Left lobe of liver (tissue), 2 donors: Measurements from ENCODE around the gene EFEMP1. TPM values are rescaled to one million over a fixed set of nuclear protein-coding genes. Genes with fewer than 3 reads are reported as not detected.
"Not testable (repeated sequence)": the region's sequence is repeated elsewhere in the genome, so short reads cannot be mapped to it uniquely, and the experiment has no call there.

Source experiments
- ATAC-seq: fragments of 200-7000 bp; cut with Tn5 transposase; one replicate; pipeline ENCODE4 v1.9.1; 2020; ENCODE audit warnings: mild to moderate bottlenecking, moderate library complexity
- DNase-seq: peaks from one replicate; pipeline ENCODE4 v3.0.0-alpha.2; 2020; ENCODE audit warnings: low spot score
- total RNA-seq: library from RNA; stranded (reverse); gene quantifications from one replicate; pipeline ENCODE4 v1.2.1, GENCODE V29; 2021
- donor health status: DM: no; HTN: no; CAD: no; lungs with moderate emphysema.
- donor health status: DM: no; HTN: yes; CAD: no.

Gene EFEMP1
- total RNA-seq, 1 donor from 2014 or later = 3.1 TPM

GRCh38 chr2:55837073-55837472 is 86.5 kb downstream of the EFEMP1 start:
- no peak for ATAC-seq
- DNase-seq = no peak

- not testable (repeated sequence) for ATAC-seq, DNase-seq
Observed at GRCh38 chr2:55831671-55832410, 91.7 kb downstream of the EFEMP1 start.

- no peak for ATAC-seq
- no peak for DNase-seq
Observed at GRCh38 chr2:55827855-55828254, 95.7 kb downstream of the EFEMP1 start.

DNA sequence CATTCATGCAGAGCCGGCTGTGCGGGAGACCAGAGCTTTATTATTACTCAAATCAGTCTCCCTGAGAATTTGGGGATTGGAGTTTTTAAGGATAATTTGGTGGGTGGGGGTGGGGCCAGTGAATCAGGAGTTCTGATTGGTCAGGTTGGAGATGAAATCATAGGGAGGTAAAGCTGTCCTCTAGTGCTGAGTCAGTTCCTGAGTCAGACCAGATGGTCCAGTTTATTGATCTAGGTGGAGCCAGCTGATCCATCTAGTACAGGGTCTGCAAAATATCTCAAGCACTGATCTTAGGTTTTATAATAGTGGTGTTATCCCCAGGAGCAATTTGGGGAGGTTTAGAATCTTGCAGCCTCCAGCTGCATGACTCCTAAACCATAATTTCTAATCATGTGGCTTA is 96.2 kb downstream of the EFEMP1 start:
- not testable (repeated sequence) for DNase-seq, ATAC-seq

DNA sequence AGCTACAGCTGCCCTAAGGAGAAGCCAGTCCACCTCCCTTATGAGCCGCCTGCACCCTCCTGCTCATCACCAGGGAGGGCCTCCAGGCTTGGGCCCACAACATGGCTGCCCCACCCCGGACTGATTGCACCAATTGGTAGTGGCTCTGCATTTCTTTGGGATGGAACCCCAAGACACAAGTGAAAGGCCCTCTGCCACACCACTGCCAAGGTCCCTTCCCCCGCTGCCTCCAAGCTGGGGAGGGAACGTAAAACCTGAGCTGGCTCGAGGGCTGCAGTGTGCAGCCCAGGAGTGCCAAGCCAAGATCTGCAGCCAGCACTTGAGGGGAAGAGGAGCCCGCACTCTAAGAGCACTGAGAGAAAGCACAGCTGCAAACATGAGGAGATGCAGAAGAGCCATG is 97.3 kb downstream of the EFEMP1 start:
- no peak for DNase-seq
- no peak for ATAC-seq

DNA sequence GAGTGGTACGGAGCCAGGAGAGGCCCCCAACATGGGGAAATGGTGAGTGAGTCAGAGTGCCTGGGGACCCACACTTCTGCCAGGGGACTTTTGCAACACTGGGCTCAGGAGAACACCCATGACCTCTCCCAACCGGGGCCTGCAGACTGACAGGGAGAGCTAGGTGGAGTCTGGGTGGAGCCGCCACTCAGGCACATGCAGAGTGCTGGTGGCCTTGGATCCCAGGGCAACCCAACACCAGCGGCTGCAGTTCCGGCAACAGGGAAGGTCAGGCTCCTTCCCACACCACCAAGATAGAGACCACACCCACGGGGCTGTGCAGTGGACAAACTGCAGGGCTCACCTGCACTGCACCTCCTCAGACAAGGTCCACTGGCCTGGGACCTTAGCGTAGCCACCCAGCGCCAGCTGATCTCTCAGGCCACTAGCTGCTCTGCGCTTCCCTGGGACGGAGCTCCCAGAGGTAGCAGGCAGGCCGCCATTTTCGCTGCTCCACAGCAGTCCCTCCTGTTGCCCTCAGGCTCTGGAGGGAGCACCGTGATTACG is 99.0 kb downstream of the EFEMP1 start:
- no peak for DNase-seq
- ATAC-seq = no peak

Other genes starting within 250 kb of the EFEMP1 start
- 10.0 TPM for gene PNPT1, start 229.9 kb downstream of the EFEMP1 start, total RNA-seq